Activated CD8-positive, alpha-beta memory T cell treated with anti-CD3 and anti-CD28 coated beads, Interleukin-2, amount 50 U/mL, for 1 hour (primary cell): Measurements from ENCODE around the gene DHTKD1.
A peak's percentile ranks its signal among the peaks of the same experiment; 100 is the strongest.

Experiments
- DNase-seq: peaks from one replicate; pipeline ENCODE4 v3.0.0-alpha.2; 2020; ENCODE audit errors: extremely low read depth

The DHTKD1 gene, protein sequence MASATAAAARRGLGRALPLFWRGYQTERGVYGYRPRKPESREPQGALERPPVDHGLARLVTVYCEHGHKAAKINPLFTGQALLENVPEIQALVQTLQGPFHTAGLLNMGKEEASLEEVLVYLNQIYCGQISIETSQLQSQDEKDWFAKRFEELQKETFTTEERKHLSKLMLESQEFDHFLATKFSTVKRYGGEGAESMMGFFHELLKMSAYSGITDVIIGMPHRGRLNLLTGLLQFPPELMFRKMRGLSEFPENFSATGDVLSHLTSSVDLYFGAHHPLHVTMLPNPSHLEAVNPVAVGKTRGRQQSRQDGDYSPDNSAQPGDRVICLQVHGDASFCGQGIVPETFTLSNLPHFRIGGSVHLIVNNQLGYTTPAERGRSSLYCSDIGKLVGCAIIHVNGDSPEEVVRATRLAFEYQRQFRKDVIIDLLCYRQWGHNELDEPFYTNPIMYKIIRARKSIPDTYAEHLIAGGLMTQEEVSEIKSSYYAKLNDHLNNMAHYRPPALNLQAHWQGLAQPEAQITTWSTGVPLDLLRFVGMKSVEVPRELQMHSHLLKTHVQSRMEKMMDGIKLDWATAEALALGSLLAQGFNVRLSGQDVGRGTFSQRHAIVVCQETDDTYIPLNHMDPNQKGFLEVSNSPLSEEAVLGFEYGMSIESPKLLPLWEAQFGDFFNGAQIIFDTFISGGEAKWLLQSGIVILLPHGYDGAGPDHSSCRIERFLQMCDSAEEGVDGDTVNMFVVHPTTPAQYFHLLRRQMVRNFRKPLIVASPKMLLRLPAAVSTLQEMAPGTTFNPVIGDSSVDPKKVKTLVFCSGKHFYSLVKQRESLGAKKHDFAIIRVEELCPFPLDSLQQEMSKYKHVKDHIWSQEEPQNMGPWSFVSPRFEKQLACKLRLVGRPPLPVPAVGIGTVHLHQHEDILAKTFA

DNA sequence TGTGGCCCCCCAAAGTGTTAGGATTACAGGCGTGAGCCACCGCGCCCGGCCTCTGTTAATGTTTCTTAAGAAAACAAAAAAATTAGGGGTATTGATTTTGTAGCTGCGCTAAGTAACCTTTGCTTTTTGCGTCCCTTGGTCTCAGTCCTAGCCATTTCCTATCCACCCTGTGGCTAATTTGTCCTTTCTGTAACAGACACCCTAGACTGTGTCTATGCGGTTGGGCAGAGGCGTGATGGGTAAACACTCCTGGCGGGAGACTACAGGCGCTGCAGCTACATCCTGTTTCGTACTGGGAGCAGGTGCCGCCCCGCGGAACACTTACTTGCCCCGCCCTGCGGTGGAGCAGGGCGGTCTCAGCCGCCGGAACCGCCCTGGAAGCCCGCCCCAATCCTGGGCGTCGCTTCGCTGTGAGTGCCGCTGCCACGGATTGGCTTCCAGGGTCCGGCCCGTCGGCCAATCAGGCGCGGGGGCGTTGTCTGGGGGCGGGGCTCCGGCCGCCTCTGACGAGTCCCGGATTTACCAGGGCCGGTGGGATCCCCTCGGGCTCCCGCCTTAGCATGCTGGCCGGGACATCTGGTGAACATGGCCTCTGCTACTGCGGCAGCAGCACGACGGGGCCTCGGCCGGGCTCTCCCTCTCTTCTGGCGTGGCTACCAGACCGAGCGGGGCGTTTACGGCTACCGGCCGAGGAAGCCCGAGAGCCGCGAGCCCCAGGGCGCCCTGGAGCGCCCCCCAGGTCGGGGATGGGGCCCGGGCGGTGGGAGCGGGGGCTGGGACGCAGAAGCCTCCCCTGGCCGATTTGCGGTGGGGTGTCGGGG, at the start of gene DHTKD1:
DHTKD1 (plus strand) TSS at position 506 of the 821 bp plus-strand sequence; CDS start at position 586, 80 bp downstream.
- DNase-seq, result peak; percentile 86

DNA sequence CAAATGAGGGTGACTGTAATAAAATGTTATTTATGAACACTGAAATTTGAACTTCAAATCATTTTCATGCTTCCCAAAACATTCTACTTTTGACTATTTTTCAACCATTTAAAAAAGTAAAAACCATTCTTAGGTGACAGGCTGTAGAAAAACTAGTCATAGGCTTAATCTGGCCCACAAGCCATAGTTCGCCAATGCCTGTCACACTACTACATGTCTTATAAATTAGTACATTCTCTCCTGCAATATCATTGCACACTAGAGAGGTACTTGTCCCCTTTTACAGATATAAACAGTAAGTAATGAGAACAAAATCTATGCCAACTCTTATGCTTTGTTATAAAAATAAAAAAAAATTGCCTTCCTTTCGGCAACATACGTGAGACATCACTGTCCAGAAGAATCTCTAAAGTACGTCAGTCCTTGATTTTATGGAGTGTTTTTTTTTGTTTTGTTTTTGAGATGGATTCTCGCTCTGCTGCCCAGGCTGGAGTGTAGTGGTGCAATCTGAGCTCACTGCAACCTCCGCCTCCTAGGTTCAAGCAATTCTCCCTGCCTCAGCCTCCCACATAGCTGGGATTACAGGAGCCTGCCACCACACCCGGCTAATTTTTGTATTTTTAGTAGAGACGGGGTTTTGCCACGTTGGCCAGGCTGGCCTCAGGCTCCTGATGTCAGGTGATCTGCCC, 49.3 kb upstream of the DHTKD1 start:
- DNase-seq, result no peak

DNA sequence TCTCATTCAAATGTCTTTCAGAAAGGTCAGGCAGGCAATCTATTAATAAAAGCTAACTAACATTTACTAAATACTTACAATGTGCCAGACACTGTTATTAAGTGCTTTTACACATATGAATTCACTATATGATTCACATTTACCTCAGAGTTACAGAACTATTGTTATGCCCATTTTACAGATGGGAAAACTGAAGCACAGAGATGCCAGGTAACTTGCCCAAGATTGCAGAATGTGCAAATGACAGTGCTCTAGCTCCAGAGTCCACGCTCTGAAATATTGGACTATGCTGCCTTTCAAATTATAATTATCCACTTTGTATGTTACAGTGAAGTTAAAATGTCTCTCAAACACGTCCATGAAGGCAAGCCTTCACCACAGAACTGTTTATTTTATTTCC, 48.2 kb upstream of the DHTKD1 start:
- DNase-seq, result no peak

DNA sequence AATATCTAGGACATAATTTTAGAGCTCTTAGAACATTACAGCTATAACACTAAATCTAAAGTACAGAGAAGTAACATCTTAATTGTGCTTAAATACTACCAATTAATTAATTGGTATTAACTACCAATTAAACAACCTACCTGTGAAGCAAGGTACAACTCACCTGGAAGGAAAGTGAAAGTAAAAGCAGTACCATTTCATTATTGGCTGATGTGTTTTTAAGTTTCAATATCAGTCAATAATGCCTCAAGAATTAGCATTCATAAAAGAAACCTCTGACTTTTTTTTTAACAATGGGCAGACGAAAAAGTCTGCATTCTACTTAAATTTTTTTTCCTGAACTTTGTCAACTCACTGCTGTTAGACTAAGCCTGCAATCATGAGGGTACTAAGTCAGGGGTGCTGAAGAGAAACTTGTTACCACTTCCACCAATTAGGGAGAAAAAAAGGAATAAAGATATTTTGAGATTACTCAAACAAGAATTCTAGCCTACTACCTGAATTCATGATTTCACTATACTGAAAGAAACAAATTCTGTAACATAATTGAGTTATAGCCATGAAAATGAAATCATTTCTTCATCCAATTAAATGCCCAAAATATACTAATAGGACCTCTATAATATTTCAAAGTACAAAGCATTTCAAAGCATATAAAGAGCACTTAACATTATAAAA, 46.0 kb upstream of the DHTKD1 start:
- no peak for DNase-seq

DNA sequence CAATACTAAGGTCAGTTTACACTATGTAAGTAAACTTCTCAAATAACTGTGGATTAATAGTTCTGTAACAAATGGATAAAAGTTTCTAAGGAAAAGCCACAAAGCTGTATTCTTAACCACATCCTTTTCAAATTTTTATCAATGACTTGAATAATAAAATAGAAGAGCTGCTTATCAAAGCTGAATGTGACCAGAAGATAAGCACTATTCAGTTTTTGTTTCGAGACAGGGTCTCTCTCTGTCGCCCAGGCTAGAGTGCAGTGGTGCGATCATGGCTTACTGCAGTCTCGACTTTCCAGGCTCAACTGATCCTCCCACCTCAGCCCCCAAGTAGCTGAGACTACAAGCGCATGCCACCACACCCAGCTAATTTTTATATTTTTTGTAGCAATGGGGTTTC, 43.2 kb upstream of the DHTKD1 start:
- no peak for DNase-seq

DNA sequence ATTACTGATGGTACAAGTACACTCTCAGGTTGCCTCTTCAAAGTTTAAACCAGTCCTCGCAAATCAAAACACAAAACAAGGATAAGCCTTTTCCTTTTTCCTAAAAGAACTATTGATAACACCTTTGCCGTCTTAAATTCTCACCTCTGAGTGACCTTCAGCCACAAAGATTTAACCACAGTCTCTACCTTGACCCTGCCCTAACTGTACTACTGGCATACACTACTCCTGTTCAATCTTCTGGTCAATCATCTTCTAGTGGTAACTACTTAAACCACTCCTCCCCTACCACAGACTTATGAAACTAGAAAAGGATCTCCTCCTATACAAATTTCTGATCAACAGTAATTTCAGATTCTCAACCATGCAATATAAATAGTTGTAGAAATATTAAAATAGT, 41.2 kb upstream of the DHTKD1 start:
- DNase-seq, result no peak

DNA sequence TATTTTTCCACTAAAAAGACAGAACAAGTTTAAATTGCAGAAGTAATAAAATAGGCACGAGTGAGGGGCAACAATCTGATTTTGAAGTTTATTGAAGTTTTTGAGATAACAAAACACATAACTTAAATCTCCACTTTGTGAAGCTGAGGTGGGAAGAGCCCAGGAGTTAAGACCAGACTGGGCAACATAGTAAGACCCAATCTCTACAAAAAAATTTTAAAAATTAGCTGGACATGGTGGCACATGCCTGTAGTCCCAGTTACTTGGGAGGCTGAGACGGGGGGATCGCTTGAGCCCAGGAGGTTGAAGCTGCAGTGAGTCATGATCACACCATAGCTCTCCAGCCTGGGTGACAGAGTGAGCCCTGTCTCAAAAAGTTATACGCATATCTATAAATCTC, 37.4 kb upstream of the DHTKD1 start:
- DNase-seq, result no peak

DNA sequence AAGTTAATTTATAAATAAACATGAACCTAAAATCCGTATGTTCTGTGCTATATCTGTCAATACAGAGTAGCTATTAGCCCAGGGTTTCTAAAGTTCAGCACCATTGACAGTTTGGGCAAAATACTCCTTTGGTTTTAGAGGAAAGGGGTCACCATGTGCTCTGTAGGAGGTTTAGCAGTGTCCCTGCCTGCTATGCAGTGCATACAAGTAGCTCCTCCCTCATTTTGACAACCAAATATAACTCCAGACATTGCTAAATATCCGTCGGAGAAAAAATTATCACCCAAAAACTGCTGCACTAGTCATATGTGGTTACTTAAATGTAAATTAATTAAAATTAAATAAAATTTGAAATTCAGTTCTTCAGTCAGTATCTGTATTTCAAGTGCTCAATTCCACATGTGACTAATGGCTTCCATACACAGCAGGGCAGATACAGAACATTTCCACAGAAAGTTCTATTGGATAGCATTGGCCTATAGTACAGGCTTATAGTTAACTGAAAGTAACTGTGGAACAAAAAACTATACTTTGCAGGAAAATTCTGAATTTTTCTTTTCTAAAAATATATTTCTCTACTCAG, 32.6 kb upstream of the DHTKD1 start:
- DNase-seq, result no peak

DNA sequence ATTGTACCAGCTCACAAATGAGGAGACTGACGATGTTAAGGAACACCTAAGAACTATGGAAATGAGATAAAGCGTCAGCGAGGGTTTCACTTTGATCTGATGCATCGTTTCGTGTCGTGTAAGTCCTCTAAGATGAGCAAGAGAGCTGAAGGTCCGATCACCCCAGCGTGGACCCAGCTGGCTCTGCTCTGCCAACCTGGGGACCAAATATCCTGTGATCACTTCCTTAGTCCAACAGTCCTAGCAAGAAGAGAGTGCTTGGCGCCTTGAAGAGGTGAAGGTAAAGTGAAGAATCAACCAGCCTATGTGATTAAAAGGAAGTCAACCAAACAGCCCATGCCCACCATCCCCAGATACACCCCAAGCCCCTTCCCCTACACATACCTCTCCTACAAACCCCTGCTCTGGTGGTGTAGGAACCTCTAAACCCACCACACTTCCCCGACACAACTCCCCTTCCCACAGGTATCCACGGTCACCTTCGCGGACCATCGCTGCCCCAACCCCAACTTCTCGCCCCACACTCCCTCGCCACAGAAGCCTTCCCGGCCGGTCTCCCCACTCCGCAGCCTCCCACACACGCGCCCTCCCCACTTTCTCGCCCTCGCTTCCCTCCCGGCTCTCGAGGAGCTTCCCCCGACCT, 26.9 kb upstream of the DHTKD1 start:
- DNase-seq, result no peak

DNA sequence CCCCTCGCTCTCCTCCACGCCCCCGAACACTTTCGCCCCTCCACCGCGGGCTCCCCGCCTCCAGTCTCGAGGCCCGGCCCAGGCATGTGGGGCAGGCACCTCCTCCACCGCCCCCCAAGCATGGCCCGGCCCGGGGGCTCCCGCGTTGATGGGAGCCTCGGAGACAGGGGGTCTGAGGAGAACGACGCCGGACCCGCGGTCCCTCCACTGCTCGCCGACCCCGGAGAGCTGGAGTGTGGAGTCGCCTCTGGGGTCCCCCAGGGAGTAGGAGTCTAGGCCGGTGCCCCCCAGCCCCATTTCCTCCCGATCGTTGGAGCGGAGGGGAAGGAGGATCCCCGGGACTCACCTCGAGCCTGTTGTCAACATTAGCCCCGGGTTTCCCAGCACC, 26.4 kb upstream of the DHTKD1 start:
- no peak for DNase-seq

DNA sequence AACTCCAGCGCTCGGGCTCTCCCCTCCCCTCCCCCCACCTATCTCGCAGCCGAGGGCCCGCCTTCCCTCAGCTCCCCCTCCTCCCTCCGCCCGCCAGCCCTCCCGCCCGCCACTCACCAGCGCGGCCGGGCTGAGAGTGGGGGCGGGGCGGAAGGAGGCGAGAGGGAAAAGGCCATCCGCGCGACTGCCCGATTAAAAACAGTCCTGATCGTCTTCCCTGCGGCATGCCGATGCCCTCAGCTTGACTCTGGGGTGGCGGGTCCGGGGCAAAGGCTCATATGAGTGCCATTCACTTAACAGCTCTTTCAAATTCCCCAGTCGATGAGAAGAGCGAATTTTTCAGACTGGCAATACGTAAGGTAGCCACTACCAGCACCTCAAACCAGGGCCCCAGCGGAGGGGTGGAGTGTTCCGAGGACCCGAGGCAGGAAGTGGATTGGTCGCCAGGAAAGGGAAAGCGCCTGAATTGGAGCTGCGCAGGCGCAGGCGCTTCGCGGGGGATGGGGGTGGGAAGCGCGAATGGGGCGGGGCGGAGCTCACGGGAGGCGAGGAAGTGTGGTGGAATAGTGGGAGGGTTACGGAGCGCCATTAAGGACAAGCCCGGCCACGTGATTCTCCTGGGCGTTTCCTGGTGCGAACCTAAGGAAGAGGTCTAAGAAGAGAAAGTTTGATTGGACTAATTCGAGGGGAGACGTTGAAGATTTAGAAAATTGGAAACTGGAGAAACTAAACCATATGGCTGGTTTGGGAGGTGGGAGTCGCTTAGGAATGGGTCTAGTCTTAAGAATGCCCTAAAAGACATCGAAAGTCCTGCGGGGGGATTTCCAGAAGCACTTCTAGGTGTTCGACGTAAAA, 25.7 kb upstream of the DHTKD1 start, which contains the start of gene UPF2:
UPF2 (minus strand) TSS at position 13 of the 855 bp plus-strand sequence. CDS start 7,386 bp downstream, outside the sequence.
- DNase-seq, result peak; percentile 95

DNA sequence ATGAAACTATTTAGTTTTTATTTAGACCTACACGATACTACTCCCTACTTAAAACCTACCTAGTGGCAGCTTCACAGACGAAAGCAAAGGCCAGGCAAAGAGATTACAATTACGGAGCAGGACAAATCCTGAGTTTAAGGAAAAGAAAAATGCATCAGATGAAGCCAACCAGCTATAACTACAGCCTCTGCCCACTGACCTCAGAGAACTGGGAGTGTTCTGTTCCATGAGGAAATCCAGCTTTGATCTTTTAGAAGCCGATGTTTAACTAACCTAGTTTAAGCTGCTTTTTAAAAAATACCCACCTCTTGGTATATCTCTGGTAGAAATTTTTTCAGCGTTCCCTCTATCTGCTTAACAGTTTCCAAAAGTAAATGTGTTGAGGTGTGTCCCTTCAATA, 23.2 kb upstream of the DHTKD1 start:
- DNase-seq, result no peak

DNA sequence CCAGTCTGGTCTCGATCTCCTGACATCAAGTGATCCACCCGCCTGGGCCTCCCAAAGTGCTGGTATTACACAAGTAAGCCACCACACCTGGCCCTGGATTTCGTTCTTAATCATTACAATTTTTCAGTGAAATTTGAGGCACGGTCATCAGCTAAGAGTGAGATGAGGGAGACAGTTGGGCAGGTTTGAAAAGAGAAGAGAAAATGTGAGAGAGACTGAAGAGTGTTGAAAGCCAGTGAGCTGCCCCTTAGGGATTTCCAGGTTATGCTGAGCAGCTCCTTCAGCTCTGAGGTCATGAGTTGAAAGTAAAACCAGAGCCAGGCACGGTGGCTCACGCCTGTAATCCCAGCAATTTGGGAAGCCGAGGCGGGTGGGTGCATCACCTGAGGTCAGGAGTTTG, 20.2 kb upstream of the DHTKD1 start:
- no peak for DNase-seq

DNA sequence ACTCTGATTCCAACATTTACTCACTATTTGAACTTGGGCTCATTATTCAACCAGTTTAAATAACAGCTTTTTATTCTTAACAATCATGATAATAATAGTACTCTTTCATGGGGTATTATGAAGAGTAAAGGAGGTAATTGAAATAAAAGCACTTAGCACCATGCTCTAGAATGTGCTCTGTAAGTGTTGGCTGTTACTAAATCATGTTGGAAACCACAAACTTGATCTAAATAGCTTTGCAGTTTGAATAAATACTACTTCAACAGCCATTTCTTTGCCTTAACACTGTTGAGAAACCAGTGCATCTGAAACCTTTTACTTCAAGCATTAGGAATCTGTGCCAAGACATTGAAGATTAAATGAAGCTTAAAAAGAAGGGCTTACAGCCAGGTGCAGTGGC, 18.2 kb upstream of the DHTKD1 start:
- DNase-seq, result no peak

DNA sequence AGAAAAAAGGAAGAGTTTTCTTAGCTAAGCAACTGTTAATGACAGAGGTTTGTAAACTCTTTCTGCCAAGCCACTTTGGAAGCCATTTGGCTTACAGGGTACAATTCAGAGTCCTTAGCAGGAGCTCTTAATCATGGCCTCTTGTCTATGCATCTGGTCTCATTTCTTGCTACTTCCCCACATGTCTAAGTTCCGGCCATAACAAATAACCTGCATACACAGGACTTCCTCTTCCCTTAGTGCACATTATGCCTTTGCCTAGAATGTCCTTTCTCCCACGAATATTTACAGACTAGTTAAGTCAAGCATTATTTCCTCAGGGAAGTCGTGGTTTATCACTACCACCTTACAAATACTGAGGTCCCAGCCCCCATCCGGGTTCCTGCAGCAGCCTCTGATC, 17.5 kb upstream of the DHTKD1 start:
- no peak for DNase-seq

DNA sequence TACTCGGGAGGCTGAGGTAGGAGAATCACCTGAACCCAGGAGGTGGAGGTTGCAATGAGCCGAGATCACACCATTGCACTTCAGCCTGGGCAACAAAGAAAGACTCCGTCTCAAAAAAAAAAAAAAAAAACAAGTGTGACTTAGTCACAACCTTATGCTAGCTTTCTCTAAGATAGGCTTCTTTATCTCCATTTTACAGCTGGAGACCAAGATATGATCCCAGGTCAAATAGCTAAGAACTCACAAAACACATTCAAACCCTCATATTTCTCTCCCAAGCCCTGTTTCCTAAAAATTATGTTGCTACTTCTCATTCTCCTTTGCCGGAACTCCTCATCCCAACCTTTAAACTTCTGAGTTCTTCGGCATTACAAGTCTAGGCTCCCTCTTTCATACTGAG, 13.0 kb upstream of the DHTKD1 start:
- no peak for DNase-seq

DNA sequence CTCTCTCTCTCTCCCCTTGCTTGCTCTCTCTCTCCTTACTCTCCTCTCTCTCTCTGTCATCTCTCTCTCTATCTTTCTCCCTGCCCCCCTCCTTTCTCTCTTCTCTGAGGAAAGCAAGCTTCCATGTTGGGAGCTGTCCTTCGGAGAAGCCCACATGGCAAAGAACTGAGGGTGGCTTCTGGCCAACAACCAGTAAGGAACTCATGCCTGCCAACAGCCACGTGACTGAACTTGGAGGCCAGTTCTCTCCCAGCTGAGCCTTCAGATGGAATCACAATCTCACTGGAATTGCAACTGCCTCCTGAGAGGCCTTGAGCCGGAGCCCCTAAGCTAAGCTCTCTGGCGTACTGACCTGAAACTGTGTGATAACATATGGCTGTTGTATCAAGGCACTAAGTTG, 12.0 kb upstream of the DHTKD1 start:
- DNase-seq, result no peak

DNA sequence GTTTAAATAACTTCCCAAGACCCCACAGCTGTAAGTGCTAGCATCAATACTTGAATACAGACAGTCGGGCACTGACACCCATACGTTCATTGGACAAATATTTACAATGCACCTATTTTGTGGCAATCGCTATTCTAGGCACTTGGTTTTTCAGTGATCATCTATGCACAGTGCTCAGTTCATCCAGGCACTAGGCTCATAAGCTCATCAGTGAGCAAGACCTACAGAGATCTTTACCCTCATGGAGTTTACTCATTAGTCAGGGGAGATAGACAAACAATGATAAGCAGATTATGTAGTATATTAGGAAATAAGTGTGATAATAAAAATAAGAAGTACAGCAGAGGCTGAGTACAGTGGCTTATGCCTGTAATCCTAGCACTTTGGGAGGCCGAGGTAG, 7.6 kb upstream of the DHTKD1 start:
- DNase-seq, result no peak
